ENCODE data around the gene PCBP2.

The PCBP2 gene

DNA sequence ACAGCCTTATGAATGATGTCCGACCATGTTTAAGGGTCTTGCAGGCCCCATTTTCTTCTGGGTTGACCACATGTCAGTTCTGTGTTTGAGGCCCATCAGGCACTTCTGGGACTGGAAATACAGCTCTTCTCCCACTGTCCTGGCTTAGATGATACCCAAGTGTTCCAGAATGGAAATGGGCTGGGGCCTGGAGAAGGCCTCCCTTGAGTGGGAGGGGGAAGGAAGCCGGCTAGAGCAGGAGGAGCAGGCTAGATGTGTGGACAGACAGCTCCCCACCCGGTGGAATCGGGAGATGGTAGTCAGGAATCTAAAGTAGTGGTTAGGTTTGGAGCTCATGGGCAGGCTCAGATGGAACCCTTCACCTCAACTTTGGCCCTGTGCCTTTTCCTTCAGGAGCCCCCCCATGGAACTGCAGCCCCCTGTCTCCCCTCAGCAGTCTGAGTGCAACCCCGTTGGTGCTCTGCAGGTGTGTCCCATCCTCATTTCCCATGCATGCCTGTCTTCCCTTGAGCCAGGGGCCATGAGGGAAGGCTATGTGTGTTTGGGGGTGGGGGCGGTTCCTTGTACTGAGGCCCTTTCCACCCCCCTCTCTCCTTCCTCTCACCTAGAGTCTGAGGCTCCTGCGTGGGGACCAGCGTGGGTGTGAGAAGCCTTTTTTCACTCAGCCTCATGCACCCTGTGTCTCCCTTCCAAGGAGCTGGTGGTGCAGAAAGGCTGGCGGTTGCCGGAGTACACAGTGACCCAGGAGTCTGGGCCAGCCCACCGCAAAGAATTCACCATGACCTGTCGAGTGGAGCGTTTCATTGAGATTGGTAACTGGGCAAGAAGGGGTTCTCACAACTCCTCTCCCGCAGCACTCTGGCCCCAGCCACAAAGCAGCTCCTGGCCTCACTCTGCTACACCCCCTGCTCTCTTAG is 52.4 kb downstream of the PCBP2 start:
- Histone ChIP-seq H3K4me1 (ENCODE audit: low read depth, poor library complexity, severe bottlenecking) (peaks cover 30% of the 10 kb centered on the region), H4K20me1 (ENCODE audit: insufficient read depth) (no peaks in the 10 kb centered on the region), H3K79me2 (ENCODE audit: insufficient read depth, low read depth) (peaks cover 21% of the 10 kb centered on the region), H3K27ac (no peak overlapping the region), H3K36me3 (ENCODE audit: insufficient read depth) (no peaks in the 10 kb centered on the region; the same call in 1 of the 2 replicates), H3K27me3 (ENCODE audit: insufficient read depth, low read depth) (no peaks in the 10 kb centered on the region), H3K4me2 (no peak overlapping the region), H2AFZ (ENCODE audit: low read depth) (no peak overlapping the region), H3K9ac (no peak overlapping the region), H3K4me3 (IDR thresholded peaks at IDR 0.05; ENCODE audit: insufficient read depth, low read depth, low read length) (no peak overlapping the region)
- TF ChIP-seq, protein P1, sequence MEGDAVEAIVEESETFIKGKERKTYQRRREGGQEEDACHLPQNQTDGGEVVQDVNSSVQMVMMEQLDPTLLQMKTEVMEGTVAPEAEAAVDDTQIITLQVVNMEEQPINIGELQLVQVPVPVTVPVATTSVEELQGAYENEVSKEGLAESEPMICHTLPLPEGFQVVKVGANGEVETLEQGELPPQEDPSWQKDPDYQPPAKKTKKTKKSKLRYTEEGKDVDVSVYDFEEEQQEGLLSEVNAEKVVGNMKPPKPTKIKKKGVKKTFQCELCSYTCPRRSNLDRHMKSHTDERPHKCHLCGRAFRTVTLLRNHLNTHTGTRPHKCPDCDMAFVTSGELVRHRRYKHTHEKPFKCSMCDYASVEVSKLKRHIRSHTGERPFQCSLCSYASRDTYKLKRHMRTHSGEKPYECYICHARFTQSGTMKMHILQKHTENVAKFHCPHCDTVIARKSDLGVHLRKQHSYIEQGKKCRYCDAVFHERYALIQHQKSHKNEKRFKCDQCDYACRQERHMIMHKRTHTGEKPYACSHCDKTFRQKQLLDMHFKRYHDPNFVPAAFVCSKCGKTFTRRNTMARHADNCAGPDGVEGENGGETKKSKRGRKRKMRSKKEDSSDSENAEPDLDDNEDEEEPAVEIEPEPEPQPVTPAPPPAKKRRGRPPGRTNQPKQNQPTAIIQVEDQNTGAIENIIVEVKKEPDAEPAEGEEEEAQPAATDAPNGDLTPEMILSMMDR (conservative IDR thresholded peaks at IDR 0.05; ENCODE audit: low read depth, low read length) = no peak

DNA sequence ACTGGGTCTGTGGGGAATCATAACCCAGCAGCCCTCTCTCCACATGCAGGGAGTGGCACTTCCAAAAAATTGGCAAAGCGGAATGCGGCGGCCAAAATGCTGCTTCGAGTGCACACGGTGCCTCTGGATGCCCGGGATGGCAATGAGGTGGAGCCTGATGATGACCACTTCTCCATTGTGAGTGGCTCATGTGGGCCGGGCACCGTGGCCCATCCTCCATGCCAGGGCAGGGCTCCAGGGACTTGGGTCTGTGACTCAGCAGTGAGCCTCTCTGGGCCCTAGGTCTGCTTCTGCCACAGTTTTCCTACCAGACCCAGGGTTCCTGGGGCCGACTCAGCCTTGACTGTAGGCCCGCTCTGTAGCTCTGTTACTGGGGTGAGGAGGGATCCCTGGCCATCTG is 53.2 kb downstream of the PCBP2 start:
- Histone ChIP-seq H3K27ac (no peak overlapping the region), H3K27me3 (ENCODE audit: insufficient read depth, low read depth) (no peaks in the 10 kb centered on the region), H3K4me2 (no peak overlapping the region), H3K4me3 (IDR thresholded peaks at IDR 0.05; ENCODE audit: insufficient read depth, low read depth, low read length) (no peak overlapping the region), H3K4me1 (ENCODE audit: low read depth, poor library complexity, severe bottlenecking) (peaks cover 25% of the 10 kb centered on the region), H3K9ac (no peak overlapping the region), H3K79me2 (ENCODE audit: insufficient read depth, low read depth) (peaks cover 21% of the 10 kb centered on the region), H2AFZ (ENCODE audit: low read depth) (no peak overlapping the region), H3K36me3 (ENCODE audit: insufficient read depth) (no peaks in the 10 kb centered on the region; the same call in 1 of the 2 replicates), H4K20me1 (ENCODE audit: insufficient read depth) (no peaks in the 10 kb centered on the region)
- TF ChIP-seq, protein P1 (conservative IDR thresholded peaks at IDR 0.05; ENCODE audit: low read depth, low read length) = no peak

DNA sequence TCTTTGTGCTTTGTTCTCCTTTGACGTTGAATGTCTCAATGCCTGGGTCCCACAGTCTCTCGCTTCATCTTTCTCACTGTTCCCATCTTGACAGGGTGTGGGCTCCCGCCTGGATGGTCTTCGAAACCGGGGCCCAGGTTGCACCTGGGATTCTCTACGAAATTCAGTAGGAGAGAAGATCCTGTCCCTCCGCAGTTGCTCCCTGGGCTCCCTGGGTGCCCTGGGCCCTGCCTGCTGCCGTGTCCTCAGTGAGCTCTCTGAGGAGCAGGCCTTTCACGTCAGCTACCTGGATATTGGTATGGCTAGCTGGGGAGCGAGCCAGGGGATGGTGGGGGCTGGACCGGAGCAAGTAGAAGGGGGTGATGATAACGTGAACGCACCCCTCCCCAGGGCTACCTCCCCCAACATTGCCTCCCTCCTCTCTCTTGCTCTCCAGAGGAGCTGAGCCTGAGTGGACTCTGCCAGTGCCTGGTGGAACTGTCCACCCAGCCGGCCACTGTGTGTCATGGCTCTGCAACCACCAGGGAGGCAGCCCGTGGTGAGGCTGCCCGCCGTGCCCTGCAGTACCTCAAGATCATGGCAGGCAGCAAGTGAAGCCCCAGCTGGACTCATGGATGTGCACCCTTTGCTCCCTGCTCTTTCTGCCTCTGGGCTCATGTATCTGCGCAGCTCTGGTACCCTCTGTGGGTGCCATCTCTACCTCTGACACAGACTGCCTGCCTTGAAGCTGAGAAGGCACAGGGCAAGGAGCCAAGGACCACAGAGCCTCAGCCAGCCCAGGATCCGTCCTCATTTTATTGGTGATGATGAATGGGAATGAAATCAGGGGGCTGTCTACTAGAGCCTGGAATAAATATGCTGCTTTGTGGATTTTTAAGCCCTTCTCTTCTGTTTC is 53.9 kb downstream of the PCBP2 start:
- Histone ChIP-seq H3K79me2 (ENCODE audit: insufficient read depth, low read depth) (peaks cover 21% of the 10 kb centered on the region), H3K27me3 (ENCODE audit: insufficient read depth, low read depth) (no peaks in the 10 kb centered on the region), H3K4me3 (IDR thresholded peaks at IDR 0.05; ENCODE audit: insufficient read depth, low read depth, low read length) (no peak overlapping the region), H4K20me1 (ENCODE audit: insufficient read depth) (no peaks in the 10 kb centered on the region), H3K27ac (no peak overlapping the region), H3K9ac (no peak overlapping the region), H2AFZ (ENCODE audit: low read depth) (no peak overlapping the region), H3K4me1 (ENCODE audit: low read depth, poor library complexity, severe bottlenecking) (peaks cover 22% of the 10 kb centered on the region), H3K36me3 (ENCODE audit: insufficient read depth) (no peaks in the 10 kb centered on the region; the same call in 1 of the 2 replicates), H3K4me2 (no peak overlapping the region)
- TF ChIP-seq, protein P1 (conservative IDR thresholded peaks at IDR 0.05; ENCODE audit: low read depth, low read length) = no peak

DNA sequence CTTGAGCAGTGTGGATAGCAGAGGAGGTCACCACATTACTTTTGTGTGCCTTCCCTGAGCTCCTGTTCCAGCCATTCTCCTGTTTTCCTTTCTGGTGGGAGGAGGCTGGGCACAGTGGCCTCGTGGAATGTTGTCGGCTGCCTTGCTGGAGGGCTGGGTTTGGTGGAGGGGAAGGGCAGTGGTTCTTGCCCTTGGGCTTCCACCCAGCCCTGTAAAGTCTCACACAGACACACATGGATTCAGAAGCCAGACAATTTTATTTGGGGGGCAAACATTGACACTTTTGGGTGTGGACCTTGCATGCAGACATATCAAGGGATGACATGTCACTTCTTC is 54.5 kb downstream of the PCBP2 start:
- no peak overlapping the region for H2AFZ ChIP-seq (ENCODE audit: low read depth)
- peaks cover 22% of the 10 kb centered on the region for H3K4me1 ChIP-seq (ENCODE audit: low read depth, poor library complexity, severe bottlenecking)
- peaks cover 21% of the 10 kb centered on the region for H3K79me2 ChIP-seq (ENCODE audit: insufficient read depth, low read depth)
- no peaks in the 10 kb centered on the region; the same call in 1 of the 2 replicates for H3K36me3 ChIP-seq (ENCODE audit: insufficient read depth)
- TF ChIP-seq, protein P1 (conservative IDR thresholded peaks at IDR 0.05; ENCODE audit: low read depth, low read length) = no peak
- H4K20me1 ChIP-seq (ENCODE audit: insufficient read depth) = no peaks in the 10 kb centered on the region
- no peaks in the 10 kb centered on the region for H3K27me3 ChIP-seq (ENCODE audit: insufficient read depth, low read depth)
- no peak overlapping the region for H3K9ac ChIP-seq
- no peak overlapping the region for H3K27ac ChIP-seq
- H3K4me3 ChIP-seq (IDR thresholded peaks at IDR 0.05; ENCODE audit: insufficient read depth, low read depth, low read length) = no peak overlapping the region
- H3K4me2 ChIP-seq = no peak overlapping the region
